ENCODE measurements around the gene NEB.
A peak's percentile ranks its signal among the peaks of the same experiment; 100 is the strongest.

Gene NEB

GRCh38 chr2:151780938-151781337 is 46.7 kb upstream of the NEB start:
- Histone ChIP-seq H3K4ac (ENCODE audit: low read depth in 1 of 2, low read length in 2 of 2) (no peak overlapping the region), H3K18ac (ENCODE audit: low read depth in 1 of 2, low read length in 2 of 2) (no peak overlapping the region), H2BK12ac (ENCODE audit: low read length in 2 of 2) (no peak overlapping the region), H2BK120ac (ENCODE audit: low read depth, low read length) (no peak overlapping the region), H2AFZ (ENCODE audit: low read depth, low read length) (no peak overlapping the region), H4K91ac (ENCODE audit: low read length) (no peak overlapping the region), H3K4me3 (ENCODE audit: insufficient read depth in 1 of 2, low read depth in 1 of 2, low read length in 2 of 2) (no peak overlapping the region), H3K4me1 (ENCODE audit: control insufficient read depth, insufficient read depth, low read depth, low read length) (peaks cover 2% of the 10 kb centered on the region), H3K27ac (ENCODE audit: low read length, poor library complexity, severe bottlenecking) (no peak overlapping the region), H3K23ac (ENCODE audit: low read length in 2 of 2) (no peak overlapping the region), H2BK15ac (ENCODE audit: low read depth, poor library complexity, severe bottlenecking) (no peak overlapping the region), H3K9me3 (ENCODE audit: control insufficient read depth, low read length) (no peaks in the 10 kb centered on the region), H3K27me3 (ENCODE audit: control insufficient read depth in 1 of 2, insufficient read depth in 1 of 2, low read length in 2 of 2) (no peaks in the 10 kb centered on the region), H3K36me3 (ENCODE audit: control insufficient read depth in 1 of 2, insufficient read depth in 2 of 2, low read depth in 1 of 2, low read length in 2 of 2) (peaks cover 8 to 37% of the 10 kb centered on the region in 2 experiments), H2AK5ac (ENCODE audit: low read length, severe bottlenecking) (no peak overlapping the region), H3K4me2 (ENCODE audit: low read length, poor library complexity, severe bottlenecking) (no peak overlapping the region), H4K8ac (ENCODE audit: low read length) (no peak overlapping the region), H3K14ac (ENCODE audit: low read length in 2 of 2) (no peak overlapping the region), H3K9ac (ENCODE audit: low read length) (no peak overlapping the region), H3K79me1 (replicated peaks; ENCODE audit: low read length, poor library complexity, severe bottlenecking) (no peaks in the 10 kb centered on the region), H2BK5ac (ENCODE audit: low read depth, low read length, poor library complexity, severe bottlenecking) (no peak overlapping the region)
- no peak for DNase-seq

- H2BK12ac ChIP-seq (ENCODE audit: low read length in 2 of 2) = no peak overlapping the region
- no peaks in the 10 kb centered on the region for H3K9me3 ChIP-seq (ENCODE audit: control insufficient read depth, low read length)
- no peak overlapping the region for H4K8ac ChIP-seq (ENCODE audit: low read length)
- no peak overlapping the region for H2AK5ac ChIP-seq (ENCODE audit: low read length, severe bottlenecking)
- H3K4ac ChIP-seq (ENCODE audit: low read depth in 1 of 2, low read length in 2 of 2) = no peak overlapping the region
- peaks cover 5 to 24% of the 10 kb centered on the region in 2 experiments for H3K36me3 ChIP-seq (ENCODE audit: control insufficient read depth in 1 of 2, insufficient read depth in 2 of 2, low read depth in 1 of 2, low read length in 2 of 2)
- H3K4me3 ChIP-seq (ENCODE audit: insufficient read depth in 1 of 2, low read depth in 1 of 2, low read length in 2 of 2) = no peak overlapping the region
- no peak overlapping the region for H3K9ac ChIP-seq (ENCODE audit: low read length)
- no peak overlapping the region for H3K27ac ChIP-seq (ENCODE audit: low read length, poor library complexity, severe bottlenecking)
- H2BK15ac ChIP-seq (ENCODE audit: low read depth, poor library complexity, severe bottlenecking) = no peak overlapping the region
- WGBS = 71% methylated on average over 1 of the region's 2 CpGs
- H2BK120ac ChIP-seq (ENCODE audit: low read depth, low read length) = no peak overlapping the region
- no peaks in the 10 kb centered on the region for H3K79me1 ChIP-seq (replicated peaks; ENCODE audit: low read length, poor library complexity, severe bottlenecking)
- H3K27me3 ChIP-seq (ENCODE audit: control insufficient read depth in 1 of 2, insufficient read depth in 1 of 2, low read length in 2 of 2) = no peaks in the 10 kb centered on the region
- no peak overlapping the region for H3K23ac ChIP-seq (ENCODE audit: low read length in 2 of 2)
- no peak overlapping the region for H3K18ac ChIP-seq (ENCODE audit: low read depth in 1 of 2, low read length in 2 of 2)
- no peak overlapping the region for H3K14ac ChIP-seq (ENCODE audit: low read length in 2 of 2)
- peak; percentile 22 for DNase-seq
- H2BK5ac ChIP-seq (ENCODE audit: low read depth, low read length, poor library complexity, severe bottlenecking) = no peak overlapping the region
- H3K4me1 ChIP-seq (ENCODE audit: control insufficient read depth, insufficient read depth, low read depth, low read length) = peaks cover 4% of the 10 kb centered on the region
- no peak overlapping the region for H4K91ac ChIP-seq (ENCODE audit: low read length)
- H3K4me2 ChIP-seq (ENCODE audit: low read length, poor library complexity, severe bottlenecking) = no peak overlapping the region
- H2AFZ ChIP-seq (ENCODE audit: low read depth, low read length) = no peak overlapping the region
Observed at GRCh38 chr2:151777935-151778334, 43.7 kb upstream of the NEB start.

GRCh38 chr2:151777487-151777886 is 43.2 kb upstream of the NEB start:
- no peak overlapping the region for H2BK12ac ChIP-seq (ENCODE audit: low read length in 2 of 2)
- H3K4ac ChIP-seq (ENCODE audit: low read depth in 1 of 2, low read length in 2 of 2) = no peak overlapping the region
- H3K14ac ChIP-seq (ENCODE audit: low read length in 2 of 2) = no peak overlapping the region
- no peak overlapping the region for H2BK5ac ChIP-seq (ENCODE audit: low read depth, low read length, poor library complexity, severe bottlenecking)
- H3K9me3 ChIP-seq (ENCODE audit: control insufficient read depth, low read length) = no peaks in the 10 kb centered on the region
- no peak overlapping the region for H3K18ac ChIP-seq (ENCODE audit: low read depth in 1 of 2, low read length in 2 of 2)
- peaks cover 4% of the 10 kb centered on the region for H3K4me1 ChIP-seq (ENCODE audit: control insufficient read depth, insufficient read depth, low read depth, low read length)
- no peak overlapping the region for H2BK120ac ChIP-seq (ENCODE audit: low read depth, low read length)
- WGBS = 100% methylated on average over 2 of the region's 3 CpGs
- H3K4me2 ChIP-seq (ENCODE audit: low read length, poor library complexity, severe bottlenecking) = no peak overlapping the region
- no peak overlapping the region for H2AFZ ChIP-seq (ENCODE audit: low read depth, low read length)
- H4K8ac ChIP-seq (ENCODE audit: low read length) = no peak overlapping the region
- no peaks in the 10 kb centered on the region for H3K79me1 ChIP-seq (replicated peaks; ENCODE audit: low read length, poor library complexity, severe bottlenecking)
- H3K9ac ChIP-seq (ENCODE audit: low read length) = no peak overlapping the region
- H3K36me3 ChIP-seq (ENCODE audit: control insufficient read depth in 1 of 2, insufficient read depth in 2 of 2, low read depth in 1 of 2, low read length in 2 of 2) = peaks cover 5 to 20% of the 10 kb centered on the region in 2 experiments
- no peaks in the 10 kb centered on the region for H3K27me3 ChIP-seq (ENCODE audit: control insufficient read depth in 1 of 2, insufficient read depth in 1 of 2, low read length in 2 of 2)
- no peak overlapping the region for H2AK5ac ChIP-seq (ENCODE audit: low read length, severe bottlenecking)
- H4K91ac ChIP-seq (ENCODE audit: low read length) = no peak overlapping the region
- H2BK15ac ChIP-seq (ENCODE audit: low read depth, poor library complexity, severe bottlenecking) = no peak overlapping the region
- no peak overlapping the region for H3K27ac ChIP-seq (ENCODE audit: low read length, poor library complexity, severe bottlenecking)
- H3K4me3 ChIP-seq (ENCODE audit: insufficient read depth in 1 of 2, low read depth in 1 of 2, low read length in 2 of 2) = no peak overlapping the region
- no peak for DNase-seq
- H3K23ac ChIP-seq (ENCODE audit: low read length in 2 of 2) = no peak overlapping the region

- H3K4me3 ChIP-seq (ENCODE audit: insufficient read depth in 1 of 2, low read depth in 1 of 2, low read length in 2 of 2) = no peak overlapping the region
- no peak overlapping the region for H3K14ac ChIP-seq (ENCODE audit: low read length in 2 of 2)
- no peak overlapping the region for H4K91ac ChIP-seq (ENCODE audit: low read length)
- no peaks in the 10 kb centered on the region for H3K27me3 ChIP-seq (ENCODE audit: control insufficient read depth in 1 of 2, insufficient read depth in 1 of 2, low read length in 2 of 2)
- H3K18ac ChIP-seq (ENCODE audit: low read depth in 1 of 2, low read length in 2 of 2) = no peak overlapping the region
- H2AK5ac ChIP-seq (ENCODE audit: low read length, severe bottlenecking) = no peak overlapping the region
- H3K27ac ChIP-seq (ENCODE audit: low read length, poor library complexity, severe bottlenecking) = no peak overlapping the region
- WGBS = 100% methylated on average over 1 of the region's 1 CpG
- H2BK12ac ChIP-seq (ENCODE audit: low read length in 2 of 2) = no peak overlapping the region
- H2AFZ ChIP-seq (ENCODE audit: low read depth, low read length) = no peak overlapping the region
- no peaks in the 10 kb centered on the region for H3K79me1 ChIP-seq (replicated peaks; ENCODE audit: low read length, poor library complexity, severe bottlenecking)
- no peak overlapping the region for H2BK5ac ChIP-seq (ENCODE audit: low read depth, low read length, poor library complexity, severe bottlenecking)
- no peak overlapping the region for H3K9ac ChIP-seq (ENCODE audit: low read length)
- no peak overlapping the region for H2BK15ac ChIP-seq (ENCODE audit: low read depth, poor library complexity, severe bottlenecking)
- no peak overlapping the region for H3K4ac ChIP-seq (ENCODE audit: low read depth in 1 of 2, low read length in 2 of 2)
- H4K8ac ChIP-seq (ENCODE audit: low read length) = no peak overlapping the region
- H3K9me3 ChIP-seq (ENCODE audit: control insufficient read depth, low read length) = no peaks in the 10 kb centered on the region
- H3K4me1 ChIP-seq (ENCODE audit: control insufficient read depth, insufficient read depth, low read depth, low read length) = peaks cover 4% of the 10 kb centered on the region
- no peak overlapping the region for H2BK120ac ChIP-seq (ENCODE audit: low read depth, low read length)
- peaks cover 5 to 13% of the 10 kb centered on the region in 2 experiments for H3K36me3 ChIP-seq (ENCODE audit: control insufficient read depth in 1 of 2, insufficient read depth in 2 of 2, low read depth in 1 of 2, low read length in 2 of 2)
- DNase-seq = no peak
- no peak overlapping the region for H3K23ac ChIP-seq (ENCODE audit: low read length in 2 of 2)
- H3K4me2 ChIP-seq (ENCODE audit: low read length, poor library complexity, severe bottlenecking) = no peak overlapping the region
Observed at GRCh38 chr2:151776367-151776766, 42.1 kb upstream of the NEB start.

All from mesenchymal stem cell (in vitro differentiated cells and primary cell).